A673 (cell line): Measurements from ENCODE around the gene DGKH. TPM values are rescaled to one million over a fixed set of nuclear protein-coding genes. Genes with fewer than 3 reads are reported as not detected.

Experiments used
- BruUV-seq: library from RNA; stranded (reverse); fragments of 400-500 nt; replicated peaks from 2 replicates; lab custom pipeline; 2021; lab: Mats Ljungman, UMichigan
- CTCF ChIA-PET: fragments of 300-600 bp; sonication (Branson Sonifier 250); formaldehyde crosslinking; loops from one replicate; lab custom pipeline; 2022; ENCODE audit warnings: antibody characterized with exemption; lab: Charles Lee
- POLR2A ChIA-PET: fragments of 300-600 bp; sonication (Branson Sonifier 250); formaldehyde crosslinking; loops from one replicate; lab custom pipeline; 2022; ENCODE audit warnings: antibody characterized with exemption; ENCODE audit not compliant: low non-redundant PET; lab: Charles Lee
- DNase-seq: peaks from one replicate; pipeline ENCODE4 v3.0.0-alpha.2; 2015; ENCODE audit warnings: low spot score
- H3K27ac ChIP-seq: fragments of 200-600 bp; sonication (generic); 2 replicates; pipeline ENCODE4 v1.5.1; 2016; ENCODE audit warnings: mixed run types, low read depth, mild to moderate bottlenecking, mixed read lengths, antibody characterized with exemption, low read length; ENCODE audit not compliant: poor library complexity, severe bottlenecking
- H3K27me3 ChIP-seq: fragments of 200-600 bp; sonication (generic); replicated peaks from 2 replicates; pipeline ENCODE4 v1.6.1; 2017; ENCODE audit warnings: mixed run types, low read depth, mild to moderate bottlenecking, mixed read lengths, antibody characterized with exemption, low read length; ENCODE audit not compliant: insufficient read depth, poor library complexity
- H3K36me3 ChIP-seq: fragments of 200-600 bp; sonication (generic); 2 replicates; pipeline ENCODE4 v1.6.1; 2016; ENCODE audit warnings: mixed run types, mild to moderate bottlenecking, mixed read lengths, antibody characterized with exemption, low read length; ENCODE audit not compliant: insufficient read depth, poor library complexity, severe bottlenecking
- H3K4me1 ChIP-seq: fragments of 200-600 bp; sonication (generic); 2 replicates; pipeline ENCODE4 v1.6.1; 2017; ENCODE audit warnings: mixed run types, mild to moderate bottlenecking, mixed read lengths, antibody characterized with exemption, low read length; ENCODE audit not compliant: insufficient read depth, poor library complexity, severe bottlenecking
- H3K4me3 ChIP-seq: fragments of 200-600 bp; sonication (generic); 2 replicates; pipeline ENCODE4 v1.5.1; 2016; ENCODE audit warnings: low read depth, mixed run types, mild to moderate bottlenecking, mixed read lengths, low read length; ENCODE audit not compliant: poor library complexity, severe bottlenecking
- H3K9me3 ChIP-seq: fragments of 200-600 bp; sonication (generic); 2 replicates; pipeline ENCODE4 v1.6.1; 2016; ENCODE audit warnings: mixed run types, low read depth, mild to moderate bottlenecking, mixed read lengths, antibody characterized with exemption, low read length; ENCODE audit not compliant: poor library complexity, severe bottlenecking
- CTCF ChIP-seq: fragments of 300-800, 200-600 bp; sonication (generic); conservative IDR thresholded peaks from 2 replicates; pipeline ENCODE4 v1.5.1; 2017; ENCODE audit warnings: low read depth, mild to moderate bottlenecking, antibody characterized with exemption, low read length, moderate library complexity, mixed read lengths
- EZH2 ChIP-seq: fragments of 200-600 bp; sonication (generic); IDR thresholded peaks from 2 replicates; pipeline ENCODE4 v1.6.1; 2017; ENCODE audit warnings: borderline replicate concordance, low read depth, mild to moderate bottlenecking, mixed read lengths, antibody characterized with exemption, low read length; ENCODE audit not compliant: poor library complexity, severe bottlenecking
- intact Hi-C: fragments of 100-400 bp; cut with micrococcal nuclease; formaldehyde crosslinking; loops from one replicate; pipeline ENCODE4 v1.10.0; 2022; ENCODE audit not compliant: unreplicated experiment
- total RNA-seq: library from RNA; stranded (reverse); gene quantifications from 2 replicates; pipeline ENCODE4 v1.2.3, GENCODE V29; 2021

Gene DGKH
- total RNA-seq, 1 experiment from 2014 or later: 13.8 TPM

GRCh38 chr13:42215578-42216421, 167.4 kb downstream of the DGKH start:
- POLR2A ChIA-PET: no interaction called here
- no peak overlapping the region for H3K27ac ChIP-seq

GRCh38 chr13:42216422-42216735, 167.9 kb downstream of the DGKH start:
- Histone ChIP-seq H3K36me3 (no peaks in the 10 kb centered on the region), H3K4me1 (no peaks in the 10 kb centered on the region), H3K27me3 (no peaks in the 10 kb centered on the region), H3K4me3 (no peak overlapping the region), H3K27ac (no peak overlapping the region), H3K9me3 (no peaks in the 10 kb centered on the region)
- intact Hi-C loops: loop anchor here (10.0 kb wide), 1 partner anchor 552 kb away; no protein-coding TSS in a partner anchor
- POLR2A ChIA-PET: no interaction called here
- no peak for DNase-seq
- BruUV-seq: no TSS peak
- CTCF ChIA-PET: no interaction called here
- TF ChIP-seq CTCF (0 out of 2 replicates have a peak, but pooled peaks have one; percentile 2), EZH2 (no peak)

More at GRCh38 chr13:42215578-42216421, 167.4 kb downstream of the DGKH start:
- BruUV-seq: no TSS peak
- intact Hi-C loops: loop anchor here (10.0 kb wide), 1 partner anchor 551 kb away; no protein-coding TSS in a partner anchor
- DNase-seq: peak; percentile 44
- H3K4me3 ChIP-seq: no peak overlapping the region
- TF ChIP-seq EZH2 (no peak), CTCF (peak; percentile 71)
- H3K4me1 ChIP-seq: no peaks in the 10 kb centered on the region
- no peaks in the 10 kb centered on the region for H3K9me3 ChIP-seq
- CTCF ChIA-PET: no interaction called here
- H3K27me3 ChIP-seq: no peaks in the 10 kb centered on the region
- no peaks in the 10 kb centered on the region for H3K36me3 ChIP-seq

- Histone ChIP-seq H3K9me3 (no peaks in the 10 kb centered on the region), H3K27me3 (no peaks in the 10 kb centered on the region), H3K27ac (no peak overlapping the region), H3K4me3 (no peak overlapping the region), H3K4me1 (no peaks in the 10 kb centered on the region), H3K36me3 (no peaks in the 10 kb centered on the region)
- CTCF ChIA-PET: interaction anchor here (0.7 kb wide), 1 partner anchor 17 kb away, joined by 3 read pairs; no protein-coding TSS in a partner anchor
- intact Hi-C loops: loop anchor here (10.0 kb wide), 1 partner anchor 554 kb away; no protein-coding TSS in a partner anchor
- POLR2A ChIA-PET: no interaction called here
- no TSS peak for BruUV-seq
- DNase-seq: no peak
- no peak for TF ChIP-seq EZH2
- TF ChIP-seq CTCF: no peak
Observed at GRCh38 chr13:42218576-42218975, 170.1 kb downstream of the DGKH start.
